Measurements from ENCODE around the gene ST8SIA3.
A peak's percentile ranks its signal among the peaks of the same experiment; 100 is the strongest.

Gene ST8SIA3

GRCh38 chr18:57352271-57352701, at the start of gene ST8SIA3:
TSS of gene ST8SIA3 (plus strand) at chr18:57352557. CDS start at chr18:57352847, 290 bp downstream.
- no peak for DNase-seq

GRCh38 chr18:57311472-57311871, 40.9 kb upstream of the ST8SIA3 start:
- no peak for DNase-seq

GRCh38 chr18:57312346-57313144, 39.8 kb upstream of the ST8SIA3 start:
- DNase-seq: no peak

- no peak for DNase-seq
Measured at GRCh38 chr18:57320603-57321002, 31.8 kb upstream of the ST8SIA3 start.

- DNase-seq: no peak
Measured at GRCh38 chr18:57325491-57326166, 26.7 kb upstream of the ST8SIA3 start.

- DNase-seq: no peak
Measured at GRCh38 chr18:57326718-57327323, 25.5 kb upstream of the ST8SIA3 start.

GRCh38 chr18:57328665-57329064, 23.7 kb upstream of the ST8SIA3 start:
- DNase-seq: no peak

GRCh38 chr18:57329856-57330255, 22.5 kb upstream of the ST8SIA3 start:
- no peak for DNase-seq

- DNase-seq: no peak
Measured at GRCh38 chr18:57331718-57332117, 20.6 kb upstream of the ST8SIA3 start.

GRCh38 chr18:57333940-57334339, 18.4 kb upstream of the ST8SIA3 start:
- no peak for DNase-seq

- no peak for DNase-seq
Measured at GRCh38 chr18:57334383-57334782, 18.0 kb upstream of the ST8SIA3 start.

- DNase-seq: no peak
Measured at GRCh38 chr18:57336343-57336742, 16.0 kb upstream of the ST8SIA3 start.

GRCh38 chr18:57337890-57338289, 14.5 kb upstream of the ST8SIA3 start:
- no peak for DNase-seq

GRCh38 chr18:57343833-57344232, 8.5 kb upstream of the ST8SIA3 start:
- DNase-seq: no peak

GRCh38 chr18:57346876-57347275, 5.5 kb upstream of the ST8SIA3 start:
- DNase-seq: no peak

- no peak for DNase-seq
Measured at GRCh38 chr18:57347784-57348183, 4.6 kb upstream of the ST8SIA3 start.

GRCh38 chr18:57352761-57353136, 392 bp downstream of the ST8SIA3 start:
- no peak for DNase-seq

- peak; percentile 80 for DNase-seq
Measured at GRCh38 chr18:57353137-57353939, 981 bp downstream of the ST8SIA3 start.

GRCh38 chr18:57353940-57354461, 1.6 kb downstream of the ST8SIA3 start:
- no peak for DNase-seq

GRCh38 chr18:57359433-57359832, 7.1 kb downstream of the ST8SIA3 start:
- no peak for DNase-seq

GRCh38 chr18:57362714-57363113, 10.4 kb downstream of the ST8SIA3 start:
- no peak for DNase-seq

- DNase-seq: no peak
Measured at GRCh38 chr18:57364460-57364859, 12.1 kb downstream of the ST8SIA3 start.

All from NCI-H1417 treated with DMSO at 0.1 percent for 48 hours (cell line).